ENCODE measurements around the gene TRUB1.

DNA sequence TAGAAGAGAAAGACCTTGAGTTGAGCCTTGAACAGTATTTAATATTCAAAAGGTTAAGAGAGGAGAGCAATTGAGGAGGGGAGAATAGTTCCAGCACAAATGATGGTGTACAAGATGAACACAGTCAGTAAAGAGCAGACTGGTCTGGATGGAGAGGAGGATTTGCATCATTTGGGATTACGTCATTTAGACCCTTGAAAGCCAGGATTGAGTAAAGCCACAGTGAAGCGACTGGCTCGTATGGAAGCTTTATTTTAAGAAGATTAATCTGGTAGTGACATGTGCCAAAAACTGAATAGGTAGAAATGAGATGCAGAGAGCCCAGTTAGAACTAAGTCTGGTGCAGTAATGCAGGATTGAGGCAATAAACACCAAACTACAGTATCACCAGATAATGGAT lies 52.6 kb downstream of the TRUB1 start:
- no peak for TF ChIP-seq POLR2A (IDR thresholded peaks at IDR 0.05)
- TF ChIP-seq, protein P1, sequence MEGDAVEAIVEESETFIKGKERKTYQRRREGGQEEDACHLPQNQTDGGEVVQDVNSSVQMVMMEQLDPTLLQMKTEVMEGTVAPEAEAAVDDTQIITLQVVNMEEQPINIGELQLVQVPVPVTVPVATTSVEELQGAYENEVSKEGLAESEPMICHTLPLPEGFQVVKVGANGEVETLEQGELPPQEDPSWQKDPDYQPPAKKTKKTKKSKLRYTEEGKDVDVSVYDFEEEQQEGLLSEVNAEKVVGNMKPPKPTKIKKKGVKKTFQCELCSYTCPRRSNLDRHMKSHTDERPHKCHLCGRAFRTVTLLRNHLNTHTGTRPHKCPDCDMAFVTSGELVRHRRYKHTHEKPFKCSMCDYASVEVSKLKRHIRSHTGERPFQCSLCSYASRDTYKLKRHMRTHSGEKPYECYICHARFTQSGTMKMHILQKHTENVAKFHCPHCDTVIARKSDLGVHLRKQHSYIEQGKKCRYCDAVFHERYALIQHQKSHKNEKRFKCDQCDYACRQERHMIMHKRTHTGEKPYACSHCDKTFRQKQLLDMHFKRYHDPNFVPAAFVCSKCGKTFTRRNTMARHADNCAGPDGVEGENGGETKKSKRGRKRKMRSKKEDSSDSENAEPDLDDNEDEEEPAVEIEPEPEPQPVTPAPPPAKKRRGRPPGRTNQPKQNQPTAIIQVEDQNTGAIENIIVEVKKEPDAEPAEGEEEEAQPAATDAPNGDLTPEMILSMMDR (IDR thresholded peaks at IDR 0.05), result no peak
- no peak for TF ChIP-seq EP300 (IDR thresholded peaks at IDR 0.05)
- no peak for TF ChIP-seq POLR2AphosphoS5 (IDR thresholded peaks at IDR 0.05)
